COLO668 (cell line): Measurements from ENCODE around the gene HSD17B13.
"Not testable (repeated sequence)": the region's sequence is repeated elsewhere in the genome, so short reads cannot be mapped to it uniquely, and the experiment has no call there.

ENCODE experiments used
- DNase-seq: peaks from one replicate; lab custom pipeline; 2025; ENCODE audit not compliant: unreplicated experiment; lab: John Stamatoyannopoulos, UW

Gene HSD17B13, protein sequence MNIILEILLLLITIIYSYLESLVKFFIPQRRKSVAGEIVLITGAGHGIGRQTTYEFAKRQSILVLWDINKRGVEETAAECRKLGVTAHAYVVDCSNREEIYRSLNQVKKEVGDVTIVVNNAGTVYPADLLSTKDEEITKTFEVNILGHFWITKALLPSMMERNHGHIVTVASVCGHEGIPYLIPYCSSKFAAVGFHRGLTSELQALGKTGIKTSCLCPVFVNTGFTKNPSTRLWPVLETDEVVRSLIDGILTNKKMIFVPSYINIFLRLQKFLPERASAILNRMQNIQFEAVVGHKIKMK

DNA sequence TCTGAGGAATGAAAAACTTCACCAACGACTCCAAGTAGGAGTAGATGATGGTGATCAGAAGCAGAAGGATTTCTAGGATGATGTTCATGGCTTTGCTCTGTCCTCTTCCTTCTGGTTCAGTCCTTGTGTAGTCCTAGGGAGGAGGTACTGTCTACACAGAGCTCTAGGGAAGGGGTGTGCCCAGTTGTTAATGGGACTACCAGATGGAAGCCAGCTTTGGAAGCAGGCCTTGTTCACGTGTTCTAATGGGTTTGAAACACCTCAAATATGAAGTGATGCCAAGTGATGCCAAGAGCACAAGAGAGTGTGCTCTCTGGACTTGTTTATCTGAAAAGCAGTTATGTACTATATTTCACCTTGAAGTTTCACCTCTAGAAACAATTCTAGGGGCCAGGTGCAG is at the start of gene HSD17B13:
TSS of gene HSD17B13 (minus strand) at position 129 of the 400 bp plus-strand sequence. CDS start at position 88, 41 bp downstream.
- no peak for DNase-seq

DNA sequence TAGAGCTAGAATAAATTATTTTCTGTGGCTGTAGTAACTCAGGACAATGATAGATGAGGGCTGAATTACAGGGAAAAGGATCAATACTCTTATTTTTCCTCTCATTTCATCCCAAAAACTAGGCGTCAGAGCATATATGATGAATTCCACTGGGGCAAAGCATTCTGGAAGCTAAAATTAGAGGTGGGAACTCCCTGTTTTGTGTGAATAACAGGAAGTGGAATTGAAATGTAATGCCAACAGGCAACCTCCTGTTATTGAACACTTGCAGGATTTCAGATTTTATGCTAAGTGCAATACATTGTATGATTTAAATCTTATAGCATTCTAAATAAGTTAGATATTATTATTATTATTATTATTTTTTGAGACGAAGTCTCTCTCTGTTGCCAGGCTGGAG is 47.4 kb upstream of the HSD17B13 start:
- no peak for DNase-seq

DNA sequence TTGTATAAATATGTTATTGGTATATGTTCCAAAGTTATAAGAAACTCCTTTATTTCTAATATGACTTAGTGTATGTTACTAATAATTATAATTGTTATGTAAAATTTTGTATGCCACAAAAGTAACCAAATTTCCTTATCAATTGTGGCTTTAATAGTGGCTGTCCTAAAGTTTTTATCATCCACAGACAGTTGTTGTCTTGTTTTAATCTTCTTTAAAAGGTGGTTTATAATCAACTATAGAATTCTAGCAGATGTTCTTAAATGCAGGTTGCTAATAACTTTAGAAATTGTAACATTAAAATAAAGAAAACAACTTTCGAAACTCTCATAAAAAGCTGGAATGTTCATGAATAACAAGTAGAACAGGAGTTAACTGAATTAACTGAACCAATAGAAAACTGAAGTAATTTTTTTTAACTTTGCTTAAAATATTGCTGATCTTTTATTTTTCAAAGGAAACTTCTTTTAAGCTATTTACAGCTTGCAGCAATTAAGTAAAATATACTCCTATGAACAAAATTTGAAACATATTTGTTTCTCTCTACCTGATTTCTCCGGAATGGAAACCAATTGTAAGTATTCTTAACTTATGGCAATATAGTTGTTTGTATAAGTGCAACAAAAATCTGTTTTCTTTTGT is 44.0 kb upstream of the HSD17B13 start:
- DNase-seq, result no peak

DNA sequence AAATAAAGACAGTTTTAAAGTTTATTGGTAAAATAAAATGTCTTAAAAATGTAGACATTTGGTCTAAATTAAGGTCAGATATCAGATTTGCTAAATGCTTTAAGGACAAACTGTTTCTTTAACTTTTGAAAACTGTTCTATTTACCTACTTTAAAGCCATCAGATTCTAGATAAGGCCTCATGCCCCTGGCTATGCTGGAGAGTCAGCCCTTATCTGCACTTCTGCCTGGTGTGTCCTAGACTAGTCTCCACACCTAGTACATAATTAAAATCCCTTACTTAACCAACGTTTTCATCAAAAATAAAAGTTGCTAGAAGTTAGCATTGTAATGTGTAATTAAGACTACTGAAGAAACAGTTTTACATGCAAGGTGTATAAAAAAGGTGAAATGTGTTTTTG is 42.7 kb upstream of the HSD17B13 start:
- no peak for DNase-seq

DNA sequence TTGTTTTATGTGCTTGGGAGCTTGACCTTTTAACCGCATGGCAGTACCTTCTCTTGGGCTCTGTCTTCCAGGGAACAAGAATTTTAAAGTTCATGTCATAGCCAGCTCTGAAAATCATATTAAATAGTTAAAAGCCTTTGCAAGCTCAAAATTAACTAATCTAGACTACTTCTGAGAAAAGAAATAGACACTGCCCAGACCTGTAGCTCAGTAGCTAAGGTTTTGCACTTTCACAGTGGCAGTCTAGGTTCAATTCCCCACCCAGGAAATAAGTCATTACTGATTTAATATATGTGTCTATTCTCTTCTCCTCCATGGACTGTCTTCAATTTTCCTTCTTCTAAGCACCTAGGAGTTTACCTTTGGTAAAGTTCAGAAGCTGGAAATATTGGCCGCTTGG is 40.9 kb upstream of the HSD17B13 start:
- DNase-seq, result no peak

DNA sequence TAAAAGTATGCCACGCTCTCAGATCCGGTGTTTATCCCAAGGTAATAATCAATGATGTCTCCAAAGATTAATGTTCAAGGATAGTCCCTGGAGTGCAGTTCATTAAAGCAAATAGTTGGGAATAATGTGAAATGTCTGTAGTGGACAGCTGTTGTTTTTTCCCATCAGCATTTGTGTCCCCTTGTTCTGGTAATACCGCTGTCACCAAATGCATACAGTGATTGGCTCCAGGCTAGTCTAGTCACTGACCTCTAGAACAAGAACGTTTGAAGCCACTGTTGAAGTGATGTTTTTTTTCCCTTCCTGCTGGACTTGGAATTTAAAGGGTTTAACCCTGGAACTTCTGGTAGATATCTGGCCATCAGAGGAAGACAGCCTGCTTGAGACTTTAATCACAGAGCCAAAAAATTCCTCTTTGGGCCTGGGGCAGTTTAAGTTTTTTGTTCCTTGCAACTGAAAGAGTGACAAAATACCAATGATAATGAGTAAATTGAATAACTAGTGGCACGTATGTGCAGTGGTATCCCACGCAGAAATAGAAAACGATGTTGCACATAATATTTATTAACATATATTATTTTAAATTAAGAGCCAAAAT is 37.8 kb upstream of the HSD17B13 start:
- no peak for DNase-seq

DNA sequence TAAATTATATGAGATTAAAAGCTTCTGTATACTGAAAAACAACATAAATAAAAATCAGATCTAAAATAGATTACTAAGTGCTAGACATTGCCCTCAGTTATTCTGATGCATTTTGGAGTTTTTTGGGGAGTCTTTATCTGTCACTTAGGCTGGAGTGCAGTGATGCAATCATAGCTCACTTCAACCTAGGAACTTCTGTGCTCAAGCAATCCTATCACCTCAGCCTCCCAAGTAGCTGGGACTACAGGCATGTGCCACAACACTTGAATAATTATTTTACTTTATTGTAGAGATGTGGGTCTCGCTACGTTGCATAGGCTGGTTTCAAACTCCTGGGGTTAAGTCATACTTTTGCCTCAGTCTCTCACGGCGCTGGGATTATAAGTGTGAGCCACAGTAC is 36.6 kb upstream of the HSD17B13 start:
- no peak for DNase-seq

DNA sequence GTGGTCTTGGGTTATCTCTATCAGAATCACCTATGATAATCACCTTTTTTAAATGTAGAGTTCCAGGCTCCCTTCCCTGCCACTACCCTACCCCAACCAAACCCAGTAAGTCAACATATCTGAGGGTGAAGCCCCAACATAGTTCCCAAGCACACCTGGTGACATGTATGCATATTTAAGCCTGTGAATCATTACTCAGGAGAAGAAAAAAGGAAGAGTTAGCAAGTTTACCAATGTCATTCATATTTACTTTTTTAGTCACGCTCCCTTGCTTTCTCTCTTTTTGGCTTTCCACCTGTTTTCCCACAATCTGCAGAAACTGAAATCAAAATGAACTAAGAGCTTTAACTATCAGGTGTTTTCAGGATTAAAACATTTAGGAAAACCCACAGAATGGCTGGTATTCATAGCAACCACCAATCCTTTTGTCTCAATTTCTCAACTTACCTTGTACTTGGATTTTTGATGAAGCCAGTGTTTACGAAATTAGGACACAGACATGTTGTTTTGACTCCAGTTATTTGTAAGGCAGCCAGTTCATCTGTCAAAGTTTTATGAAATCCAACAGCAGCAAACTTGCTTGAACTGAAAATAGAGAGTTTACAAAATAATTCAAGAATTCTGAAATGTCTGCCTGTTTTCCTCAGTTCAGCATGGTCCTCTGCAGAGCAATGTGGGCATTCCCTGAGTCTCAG is 34.3 kb upstream of the HSD17B13 start:
- no peak for DNase-seq

DNA sequence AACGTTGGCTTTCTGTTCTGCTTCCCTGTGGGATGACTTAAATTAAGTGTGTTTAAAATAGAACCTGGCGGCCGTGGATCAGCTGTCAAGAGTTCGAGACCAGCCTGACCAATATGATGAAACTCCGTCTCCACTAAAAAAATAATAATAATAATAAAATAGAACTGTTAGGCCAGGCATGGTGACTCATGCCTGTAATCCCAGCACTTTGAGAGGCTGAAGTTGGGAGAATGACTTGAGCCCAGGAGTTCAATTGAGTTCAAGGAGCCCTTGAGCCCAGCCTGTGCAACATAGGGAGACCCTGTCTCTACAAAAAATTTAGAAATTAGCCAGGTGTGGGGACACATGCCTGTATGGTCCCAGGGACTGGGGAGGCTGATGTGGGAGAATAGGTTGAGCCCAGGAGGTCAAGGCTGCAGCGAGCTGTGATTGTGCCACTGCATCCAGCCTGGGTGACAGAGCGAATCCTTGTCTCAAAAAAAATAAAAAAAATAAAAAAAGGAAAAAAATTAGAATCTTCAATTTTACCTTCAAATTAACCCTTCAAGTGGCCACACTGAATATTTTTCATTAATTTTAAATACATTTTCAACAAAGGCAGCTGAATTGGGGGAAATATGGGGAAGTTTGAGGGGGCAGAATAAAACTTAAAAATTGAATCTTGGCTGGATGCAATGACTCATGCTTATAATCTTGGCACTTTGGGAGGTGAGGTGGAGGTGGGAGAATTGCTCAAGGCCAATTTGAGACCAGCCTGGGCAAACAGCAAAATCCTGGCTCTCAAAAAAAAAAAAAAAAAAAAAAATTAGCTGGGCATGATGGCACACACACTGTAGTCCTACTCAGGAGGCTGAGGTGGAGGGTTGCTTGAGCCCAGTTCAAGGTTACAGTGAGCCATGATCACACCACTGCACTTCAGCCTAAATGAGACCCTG is 31.8 kb upstream of the HSD17B13 start:
- DNase-seq, result no peak

DNA sequence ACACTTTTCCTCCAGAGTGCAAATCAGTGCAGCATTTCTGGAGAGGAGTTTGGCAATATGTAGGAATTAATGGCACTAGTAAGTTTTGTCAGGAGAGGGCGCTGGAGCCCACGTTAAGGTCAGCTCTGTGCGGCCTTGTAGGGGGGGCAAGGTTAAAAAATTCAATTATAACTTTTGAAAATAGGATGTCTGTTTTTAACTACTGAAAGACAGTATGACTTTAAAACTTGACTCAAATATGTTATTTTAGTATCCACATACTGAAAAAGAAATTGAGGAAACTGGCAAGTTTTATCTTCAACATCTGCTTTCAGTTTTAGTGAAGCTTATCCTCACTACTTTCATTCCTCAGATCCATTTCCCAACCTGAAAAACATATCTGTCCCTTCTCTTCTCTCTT is 30.9 kb upstream of the HSD17B13 start:
- peak; percentile 15 for DNase-seq

DNA sequence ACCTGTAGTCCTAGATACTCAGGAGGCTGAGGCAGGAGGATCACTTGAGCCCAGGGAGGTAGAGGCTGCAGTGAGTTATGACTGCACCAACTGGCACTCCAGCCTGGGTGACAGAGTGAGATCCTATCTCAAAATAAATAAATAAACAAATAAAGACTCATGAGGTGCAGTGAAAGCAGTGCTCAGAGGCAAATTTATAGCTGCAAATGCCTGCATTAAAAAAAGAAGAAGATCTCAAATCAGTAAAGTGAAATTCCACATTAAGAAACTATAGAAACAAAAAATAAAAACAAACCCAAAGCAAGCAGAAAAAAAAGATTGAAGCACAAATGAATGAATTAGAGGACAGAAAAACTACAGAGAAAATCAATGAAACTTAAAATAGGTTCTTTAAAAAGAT is 22.5 kb upstream of the HSD17B13 start:
- no peak for DNase-seq

DNA sequence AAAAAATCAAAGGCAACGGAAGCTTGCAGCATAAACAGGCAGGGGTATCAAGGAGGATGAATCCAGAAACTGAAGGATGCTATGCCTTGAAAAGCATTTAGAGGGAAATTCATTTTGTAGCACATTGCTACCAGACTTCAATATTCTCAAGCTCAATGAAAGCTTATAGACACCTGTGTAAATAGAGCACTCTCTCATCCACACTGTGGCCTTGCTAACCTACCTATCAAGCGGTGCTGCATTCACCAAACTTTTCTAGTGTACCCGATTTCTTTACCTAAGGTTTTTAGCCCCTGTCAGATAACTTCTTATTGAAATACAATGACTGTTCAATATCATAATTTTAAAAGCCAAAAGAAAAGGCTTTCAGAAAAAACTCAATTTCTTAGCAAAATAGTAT is 20.2 kb upstream of the HSD17B13 start:
- no peak for DNase-seq

DNA sequence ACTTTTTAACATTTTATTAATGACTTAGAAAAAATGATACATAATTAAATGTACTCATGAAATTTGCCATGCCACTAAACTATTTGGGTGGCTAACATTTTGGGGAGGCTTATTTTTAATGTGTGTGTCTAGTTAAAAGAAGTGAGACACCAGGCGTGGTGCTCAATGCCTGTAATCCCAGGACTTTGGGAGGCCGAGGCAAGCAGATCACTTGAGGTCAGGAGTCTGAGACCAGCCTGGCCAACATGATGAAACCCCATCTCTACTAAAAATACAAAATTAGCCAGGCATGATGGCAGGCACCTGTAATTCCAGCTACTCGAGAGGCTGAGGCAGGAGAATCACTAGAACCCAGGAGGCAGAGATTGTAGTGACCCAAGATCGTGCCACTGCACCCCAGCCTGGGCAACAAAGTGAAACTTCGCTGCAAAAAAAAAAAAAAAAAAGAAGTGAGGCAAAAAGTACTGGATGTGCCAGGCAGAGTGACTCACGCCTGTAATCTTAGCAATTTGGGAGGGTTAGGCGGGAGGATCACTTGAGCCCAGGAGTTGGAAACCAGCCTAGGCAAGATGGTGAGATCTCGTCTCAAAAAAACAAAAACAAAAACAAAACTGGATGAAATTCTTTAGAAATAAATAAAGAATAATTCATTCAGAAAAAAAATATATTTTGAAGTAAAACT is 19.4 kb upstream of the HSD17B13 start:
- DNase-seq, result not testable (repeated sequence)

DNA sequence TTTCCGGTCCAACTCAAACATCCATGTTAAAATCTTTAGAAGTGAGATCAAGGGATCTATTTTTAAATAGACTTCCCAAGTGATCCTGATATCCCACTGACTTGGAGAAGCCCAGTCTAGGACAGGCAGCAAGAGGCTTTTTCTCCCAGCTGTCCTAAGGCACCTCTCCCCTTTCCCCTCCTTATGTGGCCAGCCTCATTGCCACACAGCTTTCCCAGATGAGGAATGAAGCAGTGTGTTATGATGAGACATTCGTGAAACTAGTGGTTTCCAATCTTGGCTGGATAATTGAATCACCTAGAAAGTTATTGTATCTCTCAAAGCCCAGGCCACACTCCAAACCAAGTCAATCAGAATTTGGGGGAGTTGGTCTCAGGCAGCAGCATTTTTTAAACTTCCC is 16.8 kb upstream of the HSD17B13 start:
- no peak for DNase-seq

DNA sequence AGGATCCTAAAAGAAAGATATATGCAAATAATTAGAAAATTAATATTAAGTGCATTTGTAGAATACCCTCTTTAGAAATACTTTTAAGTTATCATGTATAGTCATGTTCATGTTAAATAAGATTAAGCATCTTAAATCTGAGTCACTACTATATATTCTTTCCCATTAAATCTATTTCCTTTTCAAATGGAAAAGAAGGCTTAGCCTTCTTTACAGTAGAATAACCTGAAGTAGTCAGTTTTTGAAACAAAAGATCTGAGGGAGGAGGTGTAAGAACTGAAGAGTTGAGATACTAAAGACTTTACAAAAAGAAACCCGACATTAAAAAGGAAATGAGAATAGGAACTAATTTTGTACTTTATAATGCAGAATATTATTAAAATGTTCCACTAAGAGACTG is 14.7 kb upstream of the HSD17B13 start:
- no peak for DNase-seq

DNA sequence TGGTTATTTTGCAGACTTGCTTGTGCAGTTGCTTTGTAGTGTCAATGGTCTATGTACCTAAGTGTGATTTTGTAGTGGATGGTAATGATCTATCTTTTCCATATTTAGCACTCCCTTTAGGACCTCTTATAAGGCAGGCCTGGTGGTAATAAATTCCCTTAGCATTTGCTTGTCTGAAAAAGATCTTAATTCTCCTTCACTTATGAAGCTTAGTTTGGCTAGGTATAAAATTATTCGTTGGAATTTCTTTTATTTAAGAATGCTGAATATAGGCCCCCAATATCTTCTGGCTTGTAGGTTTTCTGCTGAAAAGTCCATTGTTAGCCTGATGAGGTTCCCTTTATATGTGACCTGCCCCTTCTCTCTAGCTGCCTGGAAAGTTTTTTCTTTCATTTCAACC is 10.6 kb upstream of the HSD17B13 start:
- DNase-seq, result no peak

DNA sequence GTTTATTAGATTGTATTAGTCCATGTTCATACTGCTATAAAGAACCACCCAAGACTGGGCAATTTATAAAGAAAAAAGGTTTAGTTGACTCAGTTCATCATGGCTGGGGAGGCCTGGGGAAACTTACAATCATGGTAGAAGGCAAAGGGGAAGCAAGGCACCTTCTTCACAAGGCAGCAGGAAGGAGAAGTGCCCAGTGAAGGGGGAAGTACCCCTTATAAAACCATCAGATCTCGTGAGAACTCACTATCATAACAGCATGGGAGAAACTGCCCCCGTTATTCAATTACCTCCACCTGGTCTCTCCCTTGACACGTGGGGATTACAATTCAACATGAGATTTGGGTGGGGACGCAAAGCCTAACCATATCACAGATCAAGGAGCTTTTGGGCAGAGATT is 8.1 kb upstream of the HSD17B13 start:
- no peak for DNase-seq

DNA sequence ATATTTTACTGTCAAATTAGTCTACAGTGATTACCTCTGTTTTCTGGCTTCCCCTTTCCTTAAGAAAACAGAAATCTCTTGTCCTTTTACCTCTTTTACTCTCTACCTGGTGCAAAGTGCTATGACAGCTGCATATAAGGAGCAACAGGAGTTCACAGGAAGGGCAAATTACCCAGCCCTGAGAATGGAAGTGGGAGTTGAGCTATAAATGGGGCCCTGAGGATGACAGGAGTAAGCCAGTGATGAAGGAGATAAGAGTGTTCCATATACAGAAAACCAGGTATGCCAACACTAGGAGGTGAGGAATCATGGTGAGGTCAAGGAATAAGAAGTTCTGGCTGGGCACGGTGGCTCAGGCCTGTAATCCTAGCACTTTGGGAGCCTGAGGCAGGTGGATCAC is 4.5 kb upstream of the HSD17B13 start:
- DNase-seq, result no peak

DNA sequence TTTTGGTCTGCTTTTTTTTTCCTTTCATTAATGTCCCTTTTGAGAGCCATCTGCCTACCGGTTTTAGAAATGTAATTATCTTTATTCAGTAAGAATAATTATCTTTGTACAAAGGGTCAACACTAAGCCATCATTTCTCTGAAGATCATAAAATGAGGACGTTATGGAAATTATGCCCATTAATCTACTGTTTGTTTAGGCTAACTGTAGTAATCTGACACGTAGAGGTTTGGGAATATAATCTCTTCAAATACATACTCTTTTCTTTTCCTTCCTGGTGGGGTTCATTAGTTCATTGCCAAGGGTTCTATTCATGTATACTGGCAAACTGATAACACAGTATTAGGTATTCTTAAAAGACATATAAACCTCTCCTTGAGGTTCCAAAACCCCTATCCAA is 3.8 kb upstream of the HSD17B13 start:
- DNase-seq, result no peak

DNA sequence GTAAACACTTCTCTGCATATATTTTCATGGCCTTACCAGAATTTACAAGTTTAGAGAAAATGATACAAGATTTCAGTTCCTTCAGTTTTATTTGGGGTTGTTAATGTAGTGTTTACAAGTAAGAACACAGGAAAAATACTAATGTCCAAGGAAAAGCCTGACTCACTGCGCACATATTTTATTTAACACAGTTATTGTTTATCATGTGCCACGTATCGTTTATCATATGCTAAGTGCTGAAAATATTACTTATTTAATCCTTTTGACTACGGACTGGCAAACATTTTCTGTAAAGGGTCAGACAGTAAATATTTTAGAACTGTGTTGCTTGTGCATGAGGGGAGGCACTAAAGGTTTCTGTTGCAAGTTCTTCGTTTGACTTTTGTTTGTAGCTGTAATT is 794 bp downstream of the HSD17B13 start:
- DNase-seq, result no peak
